Heart left ventricle (tissue), 13 donors: Measurements from ENCODE around the gene PYGO2.

Experiments used
- CTCF ChIP-seq, 12 donors: fragments of 200-600 bp; sonication (generic) in 4 of 12; IDR thresholded peaks; one replicate each; pipeline versions ENCODE4 v1.5.0 to v1.8.0; 2018 to 2022; ENCODE audit warnings: antibody characterized with exemption in 12 of 12, mild to moderate bottlenecking in 5 of 12
- POLR2A ChIP-seq, 2 donors: fragments of 450-650 bp; IDR thresholded peaks; one replicate each; pipeline ENCODE4 v1.6.1; 2017; ENCODE audit warnings: antibody characterized with exemption in 2 of 2, mild to moderate bottlenecking in 2 of 2, moderate library complexity in 2 of 2
- donor health status: ischemic (EF 13 %, LVEDD 7.1; RV severe dilation, severe dysfunction).
- donor health status: DM: no; HTN: yes; CAD: no.
- donor health status: DM: no; HTN: no; CAD: no.
- donor health status: ischemic (EF 25% LVEDD 6.9; RV normal size, moderate dysfunction).
- donor health status: ischemic (EF 25% LVEDD 5.7; RV mildly dilated, moderate dysfunction).
- donor health status: ischemic (EF 35%, LVEDD 5.7; RV mildly dilated, moderate dysfunction).
- donor health status: nonischemic (EF 11% LVEDD 7.7; RV severe dilation, severe dysfunction).
- donor health status: DM: yes; HTN: yes; CAD: no.
- donor health status: PGD.
- donor health status: ischemic (EF 29% LVEDD 5.4; RV normal size, mild dysfunction).
- donor health status: nonischemic (EF 23%, LVEDD 6.1; RV moderate dilation, normal function).

- TF ChIP-seq CTCF (IDR thresholded peaks at IDR 0.05) (no peak), POLR2A (IDR thresholded peaks at IDR 0.05) (no peak)
These were observed 36.0 kb downstream of the PYGO2 start for GRCh38 chr1:154925335-154926170.
